RPMI7951 (cell line): ENCODE data around the gene DNASE2. TPM values are rescaled to one million over a fixed set of nuclear protein-coding genes. Genes with fewer than 3 reads are reported as not detected.
A peak's percentile ranks its signal among the peaks of the same experiment; 100 is the strongest.

Experiments
- DNase-seq: peaks from one replicate; pipeline ENCODE4 v3.0.0-alpha.2; 2012; ENCODE audit warnings: low read depth
- total RNA-seq: library from RNA; depleted of rRNA; stranded (reverse); fragments of >200 nt; shearing (Covaris generic); gene quantifications from 2 replicates; pipeline ENCODE4 v1.2.3, GENCODE V29; 2014; rRNA removed

The DNASE2 gene
- total RNA-seq, 1 experiment from 2014 or later: 33.6 TPM

DNA sequence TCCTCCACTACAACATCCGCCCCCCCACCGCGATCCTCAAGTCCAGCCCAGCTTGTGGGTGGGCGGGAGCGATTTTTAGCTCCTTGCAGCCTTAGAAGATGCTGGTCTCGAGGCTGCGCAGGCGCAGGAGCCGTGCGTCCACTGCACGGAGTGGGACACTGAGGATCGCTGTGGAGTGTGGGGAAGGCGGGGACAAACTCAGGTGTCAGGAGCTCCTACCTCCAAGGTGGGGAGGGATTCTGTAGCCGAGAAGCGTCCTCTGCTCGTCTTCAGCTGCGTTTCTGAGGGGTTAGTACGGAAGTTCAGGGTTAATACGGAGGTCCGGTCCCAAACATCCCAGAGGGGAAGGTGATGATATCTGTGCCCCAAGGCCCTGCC is 46.7 kb downstream of the DNASE2 start, which contains the start of gene RTBDN:
TSS of gene RTBDN (minus strand) at position 14 of the 378 bp plus-strand sequence. CDS start 4,600 bp downstream, outside the sequence.
- no peak for DNase-seq

DNA sequence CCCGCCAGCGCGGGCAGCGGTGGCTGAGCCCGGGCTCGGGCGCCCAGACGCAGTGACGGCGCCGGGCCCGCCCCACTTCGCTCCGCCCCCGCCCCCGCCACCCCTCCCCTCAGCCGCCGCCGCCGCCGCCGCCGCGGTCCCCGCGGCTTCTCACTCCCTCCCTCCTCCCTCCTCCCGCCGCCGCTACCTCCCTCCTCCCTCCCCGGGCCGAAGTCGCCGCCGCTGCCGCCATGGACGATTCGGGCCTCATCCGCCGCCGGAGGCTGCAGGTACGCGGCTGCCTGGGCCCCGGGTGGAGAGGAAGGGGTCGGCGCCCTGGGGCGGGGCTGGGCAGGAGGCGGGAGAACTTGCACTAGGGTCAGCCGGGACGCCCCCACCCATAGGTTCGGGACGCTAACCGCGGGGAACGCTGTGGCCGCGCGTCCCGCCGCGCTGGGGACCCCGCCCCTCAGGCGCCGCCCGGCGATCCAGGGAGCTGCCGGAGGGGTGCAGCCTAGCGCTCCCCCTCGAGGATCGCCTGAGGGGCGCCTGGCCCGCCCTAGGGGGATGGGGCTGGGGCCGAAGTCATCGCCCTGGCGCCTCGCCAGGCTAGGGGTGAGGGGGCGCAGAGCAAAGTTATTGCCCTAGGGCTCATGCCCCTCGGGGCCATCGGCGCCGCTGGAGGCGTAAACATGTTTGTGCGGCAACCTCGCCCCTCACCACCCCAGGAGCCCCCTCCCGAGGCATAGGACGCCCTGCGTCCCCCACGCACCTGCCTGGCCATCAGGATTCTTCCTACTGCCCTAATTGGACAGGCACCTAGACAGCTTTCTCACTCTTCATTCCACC is 47.3 kb downstream of the DNASE2 start:
- no peak for DNase-seq

DNA sequence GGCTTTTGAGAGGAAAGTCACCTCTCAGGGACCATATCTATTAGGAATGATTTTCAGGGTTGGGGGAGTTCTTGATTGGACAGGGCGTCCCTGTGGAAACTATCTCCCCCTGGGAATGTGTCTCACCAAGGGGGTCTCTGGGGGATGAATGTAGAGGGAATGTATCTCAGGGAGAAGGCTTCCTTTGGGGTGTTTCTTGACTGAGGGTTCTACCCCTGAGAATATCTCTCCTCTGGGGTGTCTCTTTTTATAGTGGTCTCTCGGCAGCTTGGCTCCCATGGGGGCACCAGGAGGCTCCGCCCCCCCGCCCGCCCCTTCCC is 47.9 kb downstream of the DNASE2 start:
- DNase-seq: no peak

DNA sequence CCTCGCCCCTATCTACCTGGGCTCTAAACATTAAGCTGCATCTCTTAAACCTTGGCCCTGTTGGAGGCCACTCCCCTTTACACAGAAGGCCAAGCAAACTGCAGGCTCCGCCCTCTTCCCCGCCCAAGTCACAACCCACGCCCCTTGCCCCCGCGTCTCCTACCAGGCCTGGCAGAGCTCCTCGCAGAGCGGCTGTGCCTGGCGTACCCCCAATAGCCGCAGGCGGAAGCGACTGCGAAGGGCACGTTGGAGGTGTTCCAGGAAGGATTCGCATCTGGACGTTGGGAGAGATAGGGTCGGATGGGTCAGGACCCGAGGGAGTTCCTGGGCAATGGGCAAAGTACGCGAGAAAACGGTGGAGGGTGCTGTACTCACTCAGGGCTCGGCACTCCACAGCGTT is 52.8 kb downstream of the DNASE2 start:
- peak; percentile 70 for DNase-seq

DNA sequence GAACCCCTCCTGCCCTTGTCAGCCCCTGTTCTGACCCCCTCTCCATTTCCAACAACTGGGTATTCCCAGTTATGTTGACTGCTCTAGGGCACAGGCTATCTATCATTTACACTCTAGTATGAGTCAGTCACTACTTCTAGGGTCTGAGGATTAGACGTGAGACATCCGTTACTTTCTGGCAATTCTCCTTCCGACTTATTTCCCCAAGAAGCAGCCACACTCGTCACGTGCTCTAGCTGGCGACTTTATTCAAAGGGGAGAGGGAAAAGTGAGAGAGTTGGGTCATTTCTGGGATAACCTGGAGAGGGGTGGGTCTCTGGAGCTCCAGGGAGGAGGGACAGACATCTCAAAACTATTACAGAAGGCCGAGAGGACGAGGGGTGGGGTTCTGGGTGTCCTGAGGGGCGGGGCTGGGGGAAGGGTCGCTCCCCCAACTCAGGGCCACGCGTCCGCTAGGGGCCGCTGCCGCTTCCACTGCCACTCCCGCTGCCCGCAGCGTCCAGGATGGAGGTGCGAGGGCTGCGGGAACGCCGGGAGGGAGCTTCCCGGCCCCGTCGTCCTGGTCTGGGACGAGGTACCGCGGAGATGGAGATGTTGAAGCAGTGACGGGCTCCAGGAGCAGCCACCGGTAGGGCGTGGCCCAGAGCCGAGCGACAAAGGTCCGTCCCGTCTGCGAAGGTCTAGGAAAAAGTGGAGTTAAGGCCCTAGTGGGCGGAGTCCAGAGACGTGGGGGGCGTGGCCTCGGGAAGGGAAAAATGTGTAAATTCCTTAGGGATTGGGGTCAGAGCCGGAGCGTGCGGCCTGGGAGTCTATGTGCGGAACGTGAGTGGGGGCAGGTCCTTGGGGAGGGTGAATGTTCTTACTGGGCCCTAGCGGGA is 55.8 kb downstream of the DNASE2 start:
- peak; percentile 33 for DNase-seq

Other genes with a start within 250 kb of the DNASE2 start
- 22.6 and 25.2 TPM in 2 replicates for gene MAN2B1, start 214.7 kb downstream of the DNASE2 start, total RNA-seq
- 10.2 and 14.6 TPM in 2 replicates for gene WDR83, start 214.6 kb downstream of the DNASE2 start, total RNA-seq
- 95.2 and 109 TPM in 2 replicates for gene DHPS, start 199.6 kb downstream of the DNASE2 start, total RNA-seq
- gene GNG14, start 193.5 kb downstream of the DNASE2 start, total RNA-seq: not detected in 2 replicates
- gene FBXW9, start 184.8 kb downstream of the DNASE2 start, total RNA-seq: 21.6 and 24.4 TPM in 2 replicates
- gene TNPO2, start 157.5 kb downstream of the DNASE2 start, total RNA-seq: 28.2 and 29.9 TPM in 2 replicates
- gene TRIR, start 146.8 kb downstream of the DNASE2 start, total RNA-seq: 276 and 304 TPM in 2 replicates
- 115 and 127 TPM in 2 replicates for gene GET3, start 144.0 kb downstream of the DNASE2 start, total RNA-seq
- gene BEST2, start 129.7 kb downstream of the DNASE2 start, total RNA-seq: 0.10 TPM in 1 of 2 replicates, not detected in the other
- 4.0 and 9.0 TPM in 2 replicates for gene HOOK2, start 105.9 kb downstream of the DNASE2 start, total RNA-seq
- gene JUNB, start 90.0 kb downstream of the DNASE2 start, total RNA-seq: 44.1 and 61.9 TPM in 2 replicates
- 443 and 513 TPM in 2 replicates for gene PRDX2, start 79.6 kb downstream of the DNASE2 start, total RNA-seq
- not detected in 2 replicates for gene THSD8, start 79.4 kb downstream of the DNASE2 start, total RNA-seq
- gene RNASEH2A, start 74.9 kb downstream of the DNASE2 start, total RNA-seq: 83.6 and 99.1 TPM in 2 replicates
- gene RTBDN, start 46.9 kb downstream of the DNASE2 start, total RNA-seq: 0.68 TPM in 1 of 2 replicates, not detected in the other
- gene MAST1, start 42.9 kb downstream of the DNASE2 start, total RNA-seq: 0.10 and 1.6 TPM in 2 replicates
- gene KLF1, start 5.8 kb upstream of the DNASE2 start, total RNA-seq: not detected in 2 replicates
- gene GCDH, start 9.7 kb upstream of the DNASE2 start, total RNA-seq: 29.1 and 40.5 TPM in 2 replicates
- gene SYCE2, start 37.8 kb upstream of the DNASE2 start, total RNA-seq: 0.20 and 3.0 TPM in 2 replicates
- 60.7 and 83.7 TPM in 2 replicates for gene FARSA, start 52.3 kb upstream of the DNASE2 start, total RNA-seq
- gene CALR, start 57.2 kb upstream of the DNASE2 start, total RNA-seq: 1,708 and 2,160 TPM in 2 replicates
- gene RAD23A, start 64.4 kb upstream of the DNASE2 start, total RNA-seq: 104 and 123 TPM in 2 replicates
- gene GADD45GIP1, start 75.8 kb upstream of the DNASE2 start, total RNA-seq: 41.2 and 65.1 TPM in 2 replicates
- not detected in 2 replicates for gene DAND5, start 88.1 kb upstream of the DNASE2 start, total RNA-seq
- 19.6 and 22.5 TPM in 2 replicates for gene NFIX, start 114.0 kb upstream of the DNASE2 start, total RNA-seq
- gene LYL1, start 221.4 kb upstream of the DNASE2 start, total RNA-seq: 4.1 and 6.0 TPM in 2 replicates
- gene TRMT1, start 235.3 kb upstream of the DNASE2 start, total RNA-seq: 39.7 and 46.4 TPM in 2 replicates
- 27.9 and 28.0 TPM in 2 replicates for gene NACC1, start 236.8 kb upstream of the DNASE2 start, total RNA-seq